GM19099 (cell line): Measurements from ENCODE around the gene DLG2.

Experiments used
- POLR2A ChIP-seq: IDR thresholded peaks from 3 replicates; pipeline ENCODE4 v1.6.1; 2011; ENCODE audit warnings: low read depth; ENCODE audit not compliant: insufficient read length; ENCODE audit errors: extremely low read depth

DLG2 gene

GRCh38 chr11:84905411-84905810 lies 721.7 kb downstream of the DLG2 start:
- TF ChIP-seq POLR2A, result no peak

GRCh38 chr11:84902445-84902844 lies 724.7 kb downstream of the DLG2 start:
- no peak for TF ChIP-seq POLR2A

GRCh38 chr11:84901991-84902390 lies 725.2 kb downstream of the DLG2 start:
- no peak for TF ChIP-seq POLR2A

GRCh38 chr11:84899740-84900139 lies 727.4 kb downstream of the DLG2 start:
- no peak for TF ChIP-seq POLR2A

- no peak for TF ChIP-seq POLR2A
Measured at GRCh38 chr11:84899134-84899533, 728.0 kb downstream of the DLG2 start.

GRCh38 chr11:84894666-84895065 lies 732.5 kb downstream of the DLG2 start:
- TF ChIP-seq POLR2A, result no peak

- TF ChIP-seq POLR2A, result no peak
Measured at GRCh38 chr11:84890676-84891075, 736.5 kb downstream of the DLG2 start.

- no peak for TF ChIP-seq POLR2A
Measured at GRCh38 chr11:84889556-84889955, 737.6 kb downstream of the DLG2 start.

GRCh38 chr11:84887055-84887629 lies 740.0 kb downstream of the DLG2 start:
- no peak for TF ChIP-seq POLR2A

GRCh38 chr11:84886344-84886743 lies 740.8 kb downstream of the DLG2 start:
- TF ChIP-seq POLR2A, result no peak

GRCh38 chr11:84884836-84885235 lies 742.3 kb downstream of the DLG2 start:
- TF ChIP-seq POLR2A, result no peak

- TF ChIP-seq POLR2A, result no peak
Measured at GRCh38 chr11:84882056-84882455, 745.1 kb downstream of the DLG2 start.

- TF ChIP-seq POLR2A, result no peak
Measured at GRCh38 chr11:84871116-84871515, 756.0 kb downstream of the DLG2 start.

- TF ChIP-seq POLR2A, result no peak
Measured at GRCh38 chr11:84870486-84870885, 756.7 kb downstream of the DLG2 start.

GRCh38 chr11:84866922-84867321 lies 760.2 kb downstream of the DLG2 start:
- no peak for TF ChIP-seq POLR2A

- no peak for TF ChIP-seq POLR2A
Measured at GRCh38 chr11:84865791-84866535, 761.2 kb downstream of the DLG2 start.
